ENCODE measurements around the gene TFR2.

The TFR2 gene

DNA sequence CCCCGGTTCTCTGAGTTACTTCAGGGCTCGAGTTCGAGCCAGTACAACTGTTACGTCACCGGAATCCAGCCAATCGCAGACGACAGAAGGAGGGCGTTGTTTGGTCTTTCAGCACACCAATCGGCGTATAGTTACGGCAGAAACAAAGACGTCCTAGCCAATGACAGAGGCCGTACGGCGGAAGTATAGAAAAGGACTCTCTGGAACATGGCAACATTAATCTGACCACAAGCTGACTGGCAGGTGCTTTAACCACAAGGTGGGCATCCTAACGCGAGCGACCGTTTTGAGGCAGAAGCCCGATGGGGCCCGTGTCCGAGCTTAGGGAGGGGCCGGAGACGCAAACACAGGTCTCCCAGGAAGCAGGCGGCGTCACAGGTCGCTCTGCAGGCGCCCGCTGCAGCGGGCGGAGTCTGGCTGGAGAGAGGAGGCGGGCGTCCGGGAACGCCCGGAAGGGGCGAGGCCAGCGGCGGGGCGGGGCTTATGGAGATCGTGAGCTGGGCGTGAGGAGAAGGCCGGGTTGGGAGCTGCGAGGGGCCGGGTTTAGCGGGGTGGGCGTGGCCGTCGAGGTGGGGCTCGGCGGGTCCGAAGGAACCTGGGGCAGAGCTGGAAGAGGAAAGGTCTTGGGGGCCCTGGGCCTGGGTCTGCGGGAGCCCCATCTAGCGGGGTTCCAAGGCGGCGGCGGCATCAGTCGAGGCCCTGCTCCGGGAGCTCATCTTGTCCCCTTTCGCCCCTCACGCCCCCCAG, 29.2 kb downstream of the TFR2 start, which contains the start of gene MOSPD3:
TSS of gene MOSPD3 (plus strand) at position 558 of the 747 bp plus-strand sequence. CDS start 252 bp downstream, outside the sequence.
- peak; percentile 98 to 100 for DNase-seq

DNA sequence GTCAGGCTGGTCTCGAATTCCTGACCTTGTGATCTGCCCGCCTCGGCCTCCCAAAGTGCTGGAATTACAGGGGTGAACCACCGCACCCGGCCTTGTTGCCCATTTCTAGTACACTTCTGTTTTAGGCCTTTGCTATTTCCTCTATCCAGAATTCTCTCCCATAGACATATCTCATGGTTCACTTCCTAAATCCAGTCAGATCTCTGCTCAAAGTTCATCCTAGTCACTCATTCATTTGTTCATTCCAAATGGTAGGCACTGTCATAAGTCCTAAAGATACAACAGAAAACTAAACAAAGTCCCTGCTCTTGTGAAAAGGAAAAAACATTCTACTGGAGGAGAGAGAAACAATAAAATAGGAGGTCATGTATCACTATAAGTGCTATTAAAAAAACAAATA, 31.4 kb downstream of the TFR2 start:
- DNase-seq: no peak

GRCh38 chr7:100607111-100607510, 34.2 kb downstream of the TFR2 start:
- no peak for DNase-seq

- no peak for DNase-seq
Observed at GRCh38 chr7:100606313-100606712, 35.0 kb downstream of the TFR2 start.

DNA sequence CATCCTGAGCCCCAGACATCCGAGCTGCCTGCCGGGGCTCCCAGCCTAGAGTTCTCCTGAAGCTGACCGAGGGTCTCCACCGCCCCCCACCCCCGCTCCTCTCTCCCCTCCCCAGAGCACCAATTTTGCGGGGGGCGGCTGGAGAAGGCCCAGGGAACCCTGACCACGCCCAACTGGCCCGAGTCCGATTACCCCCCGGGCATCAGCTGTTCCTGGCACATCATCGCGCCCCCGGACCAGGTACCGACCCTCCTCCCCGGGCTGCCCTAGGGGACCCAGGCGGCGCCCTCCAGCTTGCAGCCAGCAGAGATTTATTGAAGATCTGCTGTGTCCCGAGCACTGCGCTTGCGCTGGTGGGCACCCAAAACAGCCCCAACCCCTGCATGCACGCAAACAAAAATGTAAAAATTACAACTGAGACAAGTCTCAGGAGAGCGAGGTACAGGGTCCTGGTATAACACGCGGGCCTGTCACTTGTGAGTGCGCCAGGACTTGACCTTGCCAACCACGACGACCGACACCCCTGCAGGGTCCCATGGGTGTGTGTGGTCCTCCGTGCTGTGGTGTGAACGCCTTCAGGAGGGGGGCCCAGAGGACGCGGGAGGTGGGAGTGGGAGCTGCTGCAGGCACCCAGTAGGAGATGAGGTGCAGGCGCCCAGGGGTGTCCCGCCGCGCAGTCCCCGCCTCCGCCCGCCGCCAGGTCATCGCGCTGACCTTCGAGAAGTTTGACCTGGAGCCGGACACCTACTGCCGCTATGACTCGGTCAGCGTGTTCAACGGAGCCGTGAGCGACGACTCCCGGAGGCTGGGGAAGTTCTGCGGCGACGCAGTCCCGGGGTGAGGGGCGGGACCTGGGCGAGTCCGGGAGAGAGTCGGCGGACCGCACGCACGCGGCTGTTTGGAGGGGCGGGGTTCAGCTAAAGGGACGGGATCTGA, 36.1 kb downstream of the TFR2 start:
- DNase-seq: peak; percentile 58 to 68

GRCh38 chr7:100604028-100604975, 37.0 kb downstream of the TFR2 start:
- DNase-seq: peak; percentile 73 to 77

DNA sequence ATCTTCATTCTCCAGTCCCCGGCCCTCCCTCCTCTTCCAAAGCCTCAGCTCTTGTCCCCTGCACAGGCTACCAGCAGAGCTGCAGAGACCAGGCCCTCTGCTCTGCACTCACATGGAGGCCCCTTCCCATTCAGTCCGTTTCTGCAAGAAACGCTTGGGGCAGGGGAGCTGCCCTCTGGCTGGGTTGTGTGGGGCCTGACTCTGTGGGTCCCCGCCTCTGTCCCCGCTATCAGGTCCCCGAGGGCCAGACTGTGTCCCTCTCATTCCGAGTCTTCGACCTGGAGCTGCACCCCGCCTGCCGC, 37.7 kb downstream of the TFR2 start:
- no peak for DNase-seq

- no peak for DNase-seq
Observed at GRCh38 chr7:100602889-100603725, 38.2 kb downstream of the TFR2 start.

DNA sequence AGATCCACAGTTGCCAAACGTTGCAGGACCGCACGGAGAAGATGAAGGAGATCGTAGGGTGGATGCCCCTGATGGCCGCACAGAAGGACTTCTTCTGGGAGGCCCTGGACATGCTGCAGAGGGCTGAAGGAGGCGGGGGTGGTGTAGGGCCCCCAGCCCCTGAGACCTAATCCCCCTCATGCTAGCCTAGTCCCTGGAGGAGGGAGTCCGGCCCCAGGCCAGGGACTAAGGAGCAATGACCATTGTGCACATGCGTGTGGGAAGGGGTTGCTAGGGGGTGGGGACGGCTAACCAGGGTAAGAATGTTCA, 40.7 kb downstream of the TFR2 start:
- no peak for DNase-seq

- no peak for DNase-seq
Observed at GRCh38 chr7:100599911-100600729, 41.2 kb downstream of the TFR2 start.

DNA sequence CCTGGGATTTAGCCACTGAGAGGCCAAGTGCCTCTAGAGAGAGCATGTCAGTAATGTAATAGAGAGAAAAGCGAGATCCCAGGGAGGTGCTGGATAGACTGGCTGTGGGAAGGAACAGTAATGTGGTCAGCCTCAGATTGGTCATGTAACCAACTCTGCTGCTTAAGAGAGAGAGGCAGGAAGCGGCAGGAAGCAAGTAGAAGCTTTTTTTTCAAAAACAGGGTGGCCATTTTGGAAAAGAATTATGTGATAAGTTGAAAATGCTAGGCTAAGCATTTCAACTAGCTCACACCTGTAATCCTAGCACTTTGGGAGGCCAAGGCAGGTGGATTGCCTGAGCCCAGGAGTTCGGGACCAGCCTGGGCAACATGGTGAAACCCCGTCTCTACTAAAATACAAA, 42.9 kb downstream of the TFR2 start:
- DNase-seq: no peak

- no peak for DNase-seq
Observed at GRCh38 chr7:100595188-100595587, 46.2 kb downstream of the TFR2 start.

DNA sequence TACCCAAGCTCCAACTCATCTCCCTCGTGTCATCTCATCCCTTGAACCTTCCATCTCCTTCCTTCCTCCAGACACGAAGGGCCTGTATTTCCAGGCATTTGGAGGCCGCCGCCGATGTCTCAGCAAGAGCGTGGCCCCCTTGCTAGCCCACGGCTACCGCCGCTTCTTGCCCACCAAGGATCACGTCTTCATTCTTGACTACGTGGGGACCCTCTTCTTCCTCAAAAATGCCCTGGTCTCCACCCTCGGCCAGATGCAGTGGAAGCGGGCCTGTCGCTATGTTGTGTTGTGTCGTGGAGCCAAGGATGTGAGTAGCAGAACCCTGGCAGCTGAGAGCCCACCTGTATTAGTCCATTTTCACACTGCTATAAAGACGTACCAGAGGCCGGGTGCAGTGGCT, 49.8 kb downstream of the TFR2 start:
- no peak for DNase-seq

- no peak for DNase-seq
Observed at GRCh38 chr7:100590077-100590737, 51.1 kb downstream of the TFR2 start.

- no peak for DNase-seq
Observed at GRCh38 chr7:100589341-100589947, 51.9 kb downstream of the TFR2 start.

GRCh38 chr7:100588438-100588837, 52.9 kb downstream of the TFR2 start:
- no peak for DNase-seq

DNA sequence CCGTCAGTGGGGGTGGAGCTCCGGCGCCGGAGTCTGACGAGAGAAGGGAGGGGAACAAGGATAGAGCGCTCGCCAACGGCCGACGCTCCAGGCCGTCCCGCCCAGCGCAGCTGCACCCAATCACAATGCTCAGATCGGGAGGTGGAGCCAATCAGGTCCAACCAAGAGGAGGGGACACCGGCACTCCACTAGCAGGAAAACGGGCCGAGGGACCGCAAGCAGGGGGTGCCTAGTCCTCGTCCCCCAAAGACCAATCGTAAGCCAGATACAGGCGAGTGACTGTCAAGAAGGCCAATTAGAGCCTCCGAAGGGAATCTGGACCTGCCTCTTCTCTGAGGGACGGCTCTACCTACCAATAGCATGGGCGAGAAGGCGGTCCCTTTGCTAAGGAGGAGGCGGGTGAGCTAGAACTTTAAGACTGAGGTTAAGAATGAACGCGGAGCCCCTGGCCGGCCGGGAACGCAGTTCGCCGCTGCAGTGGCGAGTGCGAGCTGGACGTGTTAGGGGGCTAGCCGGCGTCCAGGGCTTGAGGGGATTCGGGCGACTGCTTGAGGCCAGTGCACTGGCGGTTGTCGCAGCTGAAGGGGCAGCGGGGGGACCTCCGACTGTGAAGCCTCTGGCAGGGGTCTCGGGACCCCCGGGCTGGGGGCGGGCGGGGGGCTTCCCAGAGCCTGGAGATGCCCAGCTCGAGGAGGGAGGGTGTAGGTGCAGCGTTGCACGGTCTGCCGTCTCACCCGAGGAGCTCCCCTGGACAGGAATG, 54.9 kb downstream of the TFR2 start, which contains the start of gene FBXO24:
TSS of gene FBXO24 (plus strand) at position 63 of the 760 bp plus-strand sequence. CDS start at position 361, 298 bp downstream.
- peak; percentile 99 for DNase-seq

DNA sequence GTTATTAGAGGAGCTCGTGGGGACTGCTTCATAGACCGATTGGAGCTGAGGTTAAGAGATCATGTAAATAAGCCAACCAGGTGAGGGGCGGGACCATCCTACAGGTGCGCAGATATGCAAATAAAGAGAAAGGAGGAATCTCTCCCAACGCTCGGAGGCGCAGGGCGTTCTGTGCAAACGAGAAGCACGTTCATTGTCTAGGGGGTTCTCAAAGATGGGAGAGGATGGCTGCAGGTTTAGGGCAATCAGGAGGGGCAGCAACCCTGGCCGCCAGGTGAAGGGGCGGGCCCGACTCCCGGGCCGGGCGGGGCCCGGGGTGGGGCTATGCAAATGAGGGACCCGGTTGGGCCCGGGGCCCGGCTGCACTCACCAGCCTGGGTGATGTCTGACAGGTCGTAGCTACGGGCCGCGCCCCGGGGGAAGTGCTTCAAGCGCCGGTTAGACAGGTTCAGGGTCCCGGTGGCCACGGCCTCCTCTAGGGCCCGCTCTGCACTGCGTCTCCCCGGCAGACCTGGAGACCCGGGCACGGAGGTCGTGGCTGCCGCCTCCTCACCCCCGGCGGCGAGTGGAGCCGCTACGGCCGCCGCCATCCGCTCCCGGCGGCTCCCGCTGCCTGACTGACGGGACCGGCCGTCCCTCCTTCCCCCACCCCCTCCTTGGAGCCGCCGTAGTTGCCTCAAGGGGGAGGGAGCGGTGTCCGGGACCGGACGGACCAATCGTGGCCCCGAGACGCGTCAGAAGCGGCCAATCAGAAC, 55.7 kb downstream of the TFR2 start, which contains the start of gene LRCH4:
TSS of gene LRCH4 (minus strand) at position 619 of the 755 bp plus-strand sequence. CDS start at position 590, 29 bp downstream.
- peak; percentile 67 to 69 for DNase-seq

Data from stimulated activated CD4-positive, alpha-beta T cell treated with anti-CD3 and anti-CD28 coated beads, Interleukin-2, amount 100 ng/mL, for 24 hours (primary cell).